CD4-positive, alpha-beta T cell (primary cell): ENCODE data around the gene EHHADH. TPM values are rescaled to one million over a fixed set of nuclear protein-coding genes. Genes with fewer than 3 reads are reported as not detected.
"Not testable (repeated sequence)": the region's sequence is repeated elsewhere in the genome, so short reads cannot be mapped to it uniquely, and the experiment has no call there.

Experiments used
- ATAC-seq: fragments of 200-7000 bp; cut with Tn5 transposase; one replicate; pipeline ENCODE4 v1.10.0; 2022; ENCODE audit warnings: mild to moderate bottlenecking; ENCODE audit not compliant: poor library complexity
- CTCF ChIA-PET: fragments of 350-600 bp; sonication (Branson Sonifier 250); formaldehyde crosslinking; loops from one replicate; lab custom pipeline; 2021; ENCODE audit warnings: antibody characterized with exemption, inconsistent platforms; lab: Charles Lee
- POLR2A ChIA-PET: fragments of 350-600 bp; sonication (Branson Sonifier 250); formaldehyde crosslinking; loops from one replicate; lab custom pipeline; 2021; ENCODE audit warnings: antibody characterized with exemption, inconsistent platforms; lab: Charles Lee
- DNase-seq, 14 experiments: peaks; one replicate each; pipeline ENCODE4 v3.0.0-alpha.2; 2013 to 2020; ENCODE audit warnings: mixed read lengths in 2 of 14
- H3K27ac ChIP-seq, 2 donors: one replicate each; pipeline versions ENCODE4 v1.5.1 to v1.7.0; 2013; ENCODE audit warnings: low read length in 2 of 2, low read depth in 1 of 2, mild to moderate bottlenecking in 1 of 2
- H3K27me3 ChIP-seq, 2 experiments: 1 replicate in 1 of 2; 2 replicates in 1 of 2; pipeline versions ENCODE4 v1.6.1 to v1.7.0; 2013; ENCODE audit warnings: low read length in 2 of 2, control low read depth in 1 of 2, mild to moderate bottlenecking in 1 of 2, moderate library complexity in 1 of 2; ENCODE audit not compliant: insufficient read depth in 2 of 2, control insufficient read depth in 1 of 2
- H3K36me3 ChIP-seq: one replicate; pipeline ENCODE4 v1.6.1; 2013; ENCODE audit warnings: low read length, control low read depth; ENCODE audit not compliant: insufficient read depth
- H3K4me1 ChIP-seq: one replicate; pipeline ENCODE4 v1.6.1; 2013; ENCODE audit warnings: low read length, control low read depth; ENCODE audit not compliant: insufficient read depth
- H3K4me3 ChIP-seq: one replicate; pipeline ENCODE4 v1.5.1; 2013; ENCODE audit warnings: mild to moderate bottlenecking, low read length, moderate library complexity
- H3K9me3 ChIP-seq, 2 experiments: 1 replicate in 1 of 2; 2 replicates in 1 of 2; pipeline versions ENCODE4 v1.6.1 to v1.7.0; 2013; ENCODE audit warnings: low read length in 2 of 2, mild to moderate bottlenecking in 2 of 2, control low read depth in 1 of 2, moderate library complexity in 1 of 2; ENCODE audit not compliant: control insufficient read depth in 1 of 2, insufficient read depth in 1 of 2
- H3K27ac Mint-ChIP-seq: one replicate; pipeline ENCODE4 v1.8.0; 2020; ENCODE audit warnings: mixed read lengths
- H3K27me3 Mint-ChIP-seq: one replicate; pipeline ENCODE4 v1.8.0; 2021; ENCODE audit warnings: mixed read lengths
- H3K36me3 Mint-ChIP-seq: one replicate; pipeline ENCODE4 v1.8.0; 2021; ENCODE audit warnings: low read depth, mixed read lengths
- H3K4me1 Mint-ChIP-seq: one replicate; pipeline ENCODE4 v1.8.0; 2021; ENCODE audit warnings: low read depth, mixed read lengths
- H3K4me3 Mint-ChIP-seq: one replicate; pipeline ENCODE4 v1.8.0; 2020; ENCODE audit warnings: mild to moderate bottlenecking, mixed read lengths
- H3K9me3 Mint-ChIP-seq: one replicate; pipeline ENCODE4 v1.8.0; 2020; ENCODE audit warnings: mixed read lengths
- intact Hi-C, 2 experiments: fragments of 100-400 bp; cut with DNase I in 1 of 2; cut with micrococcal nuclease in 1 of 2; formaldehyde crosslinking; loops; one replicate each; pipeline versions ENCODE4 v1.15.1 to v1.9.0; 2023 to 2025; cut with DNase I, micrococcal nuclease
- polyA plus RNA-seq, 2 donors: library from polyadenylated mRNA; unstranded; fragments of 120-200 nt; gene quantifications; one replicate each; pipeline ENCODE4 v1.2.1, GENCODE V29; 2013
- total RNA-seq, 174 experiments: library from RNA in 2 of 174; stranded (reverse) in 2 of 174; gene quantifications; one replicate each; pipeline ENCODE4 v1.2.3 and lab custom pipeline; 2021 to 2026
- TF ChIP-seq, protein P1 (sequence below): fragments of 200-600 bp; IDR thresholded peaks from one replicate; pipeline ENCODE4 v1.8.0; 2022; ENCODE audit warnings: antibody characterized with exemption, mild to moderate bottlenecking

The EHHADH gene
- under 1 TPM; 0.11 to 0.52 TPM for total RNA-seq
- polyA plus RNA-seq (2013, experiment 1 of 2), result 1.2 TPM
- 0.82 TPM for polyA plus RNA-seq (2013, experiment 2 of 2)
- 0.12 to 4.8 (median 1.8) reads per million in 172 experiments for total RNA-seq (lab: John Stamatoyannopoulos, UW)

DNA sequence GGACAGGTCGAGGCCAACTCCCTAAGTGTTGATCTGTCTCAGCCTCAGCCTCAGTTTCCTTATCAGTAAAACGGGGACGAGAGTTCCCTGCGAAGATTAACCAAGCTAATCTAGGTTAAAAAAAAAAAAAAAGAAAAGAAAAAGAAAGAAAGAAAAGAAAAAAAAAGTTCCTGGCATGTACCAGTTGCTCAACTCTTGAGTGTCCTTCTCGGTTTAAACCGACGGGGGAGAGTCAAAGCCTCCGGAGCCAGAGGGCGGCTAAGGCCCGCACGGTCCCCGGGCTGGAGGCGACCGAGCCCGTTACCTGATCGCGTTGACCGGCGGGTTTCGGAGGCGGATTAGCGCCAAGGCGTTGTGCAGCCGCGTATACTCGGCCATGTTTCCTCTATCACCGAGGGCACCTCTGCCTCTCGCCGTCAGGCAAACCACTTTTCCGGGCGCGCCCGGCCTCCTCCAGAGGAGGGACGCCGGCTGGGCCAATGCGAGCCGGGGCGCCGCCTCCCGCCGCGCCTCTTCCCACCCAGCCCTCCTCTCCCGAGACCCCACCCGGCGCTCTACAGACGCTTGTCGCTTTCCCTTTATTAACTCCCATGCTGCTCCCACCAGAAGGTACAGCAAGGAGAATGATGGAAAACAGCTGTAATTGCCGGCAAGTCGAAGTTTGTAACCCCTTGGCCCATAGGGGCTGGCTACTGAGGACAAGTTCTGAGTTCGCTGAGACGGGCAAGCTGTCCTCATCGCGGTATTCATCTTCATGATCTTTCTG lies at the start of gene EHHADH:
EHHADH (minus strand) TSS at position 405 of the 766 bp plus-strand sequence; CDS start at position 378, 27 bp downstream.
- H3K4me1 ChIP-seq, result peaks cover 8% of the 10 kb centered on the region
- DNase-seq, result peak in 13 of 14 experiments; percentile 10 to 64 (median 41)
- Mint-ChIP-seq H3K9me3 (peaks cover 3% of the 10 kb centered on the region), H3K27ac (no peak within 1 kb of the TSS), H3K4me3 (peak within 1 kb of the TSS; percentile 78), H3K4me1 (peaks cover 4% of the 10 kb centered on the region), H3K27me3 (peaks cover 33% of the 10 kb centered on the region), H3K36me3 (no peaks in the 10 kb centered on the region)
- H3K27me3 ChIP-seq, result no peaks in the 10 kb centered on the region
- H3K9me3 ChIP-seq, result peaks cover 4 to 5% of the 10 kb centered on the region in 2 experiments
- ChIA-PET CTCF (no interaction called here), POLR2A (no interaction called here)
- peak within 1 kb of the TSS; percentile 72 for H3K4me3 ChIP-seq
- no peak within 1 kb of the TSS for H3K27ac ChIP-seq
- H3K36me3 ChIP-seq, result no peaks in the 10 kb centered on the region
- intact Hi-C loops, result no loop called here
- peak; percentile 83 for ATAC-seq
- TF ChIP-seq, protein P1, sequence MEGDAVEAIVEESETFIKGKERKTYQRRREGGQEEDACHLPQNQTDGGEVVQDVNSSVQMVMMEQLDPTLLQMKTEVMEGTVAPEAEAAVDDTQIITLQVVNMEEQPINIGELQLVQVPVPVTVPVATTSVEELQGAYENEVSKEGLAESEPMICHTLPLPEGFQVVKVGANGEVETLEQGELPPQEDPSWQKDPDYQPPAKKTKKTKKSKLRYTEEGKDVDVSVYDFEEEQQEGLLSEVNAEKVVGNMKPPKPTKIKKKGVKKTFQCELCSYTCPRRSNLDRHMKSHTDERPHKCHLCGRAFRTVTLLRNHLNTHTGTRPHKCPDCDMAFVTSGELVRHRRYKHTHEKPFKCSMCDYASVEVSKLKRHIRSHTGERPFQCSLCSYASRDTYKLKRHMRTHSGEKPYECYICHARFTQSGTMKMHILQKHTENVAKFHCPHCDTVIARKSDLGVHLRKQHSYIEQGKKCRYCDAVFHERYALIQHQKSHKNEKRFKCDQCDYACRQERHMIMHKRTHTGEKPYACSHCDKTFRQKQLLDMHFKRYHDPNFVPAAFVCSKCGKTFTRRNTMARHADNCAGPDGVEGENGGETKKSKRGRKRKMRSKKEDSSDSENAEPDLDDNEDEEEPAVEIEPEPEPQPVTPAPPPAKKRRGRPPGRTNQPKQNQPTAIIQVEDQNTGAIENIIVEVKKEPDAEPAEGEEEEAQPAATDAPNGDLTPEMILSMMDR, result no peak

DNA sequence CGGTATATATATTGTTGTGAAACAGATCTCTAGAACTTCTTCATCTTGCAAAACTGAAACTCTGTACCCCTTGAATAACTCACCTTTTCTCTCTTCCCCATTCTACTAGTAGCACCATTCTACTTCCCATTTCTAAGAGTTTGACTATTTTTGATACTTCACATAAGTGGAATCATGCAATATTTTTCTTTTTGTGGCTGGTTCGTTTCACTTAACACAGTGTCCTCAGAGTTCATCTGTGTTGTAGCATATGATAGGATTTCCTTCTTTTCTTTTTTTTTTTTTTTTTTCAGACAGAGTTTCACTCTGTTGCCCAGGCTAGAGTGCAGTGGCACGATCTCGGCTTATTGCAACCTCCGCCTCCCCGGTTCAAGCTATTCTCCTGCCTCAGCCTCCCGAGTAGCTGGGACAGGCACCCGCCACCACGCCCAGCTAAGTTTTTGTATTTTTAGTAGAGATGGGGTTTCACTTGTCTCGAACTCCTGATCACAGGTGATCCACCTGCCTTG lies 46.1 kb upstream of the EHHADH start:
- not testable (repeated sequence) for H3K27me3 Mint-ChIP-seq, H3K27ac ChIP-seq
- DNase-seq, result peak in 1 of 14 experiments; percentile 17

DNA sequence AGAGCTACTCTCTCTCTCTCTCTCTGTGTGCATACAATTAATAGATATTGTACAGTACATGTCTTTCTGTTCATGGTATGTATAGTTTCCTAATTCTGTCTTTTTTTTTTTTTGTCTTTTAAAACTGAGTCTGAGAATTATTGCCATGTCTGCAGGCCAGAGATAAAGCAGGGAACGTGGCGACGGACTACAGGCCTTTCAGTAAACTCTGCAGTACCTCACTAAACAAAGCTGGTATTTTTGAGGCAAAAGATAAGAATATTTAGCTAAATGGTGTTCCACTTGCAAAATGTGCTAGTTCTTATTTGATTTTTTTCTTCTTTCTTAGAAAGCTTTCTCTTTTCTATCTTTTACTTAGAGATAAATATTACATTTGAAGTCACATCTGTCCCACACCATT lies 44.0 kb upstream of the EHHADH start:
- POLR2A ChIA-PET, result interaction anchor here (0.6 kb wide), 1 partner anchor 154 kb away, joined by 3 read pairs; no protein-coding TSS in a partner anchor
- H3K4me1 Mint-ChIP-seq, result no peaks in the 10 kb centered on the region

More for the DNA sequence above, 46.1 kb upstream of the EHHADH start:
- H3K27me3 ChIP-seq, H3K27ac Mint-ChIP-seq, H3K4me1 ChIP-seq, H3K4me1 Mint-ChIP-seq, H3K36me3 ChIP-seq, POLR2A ChIA-PET, ATAC-seq, H3K4me3 Mint-ChIP-seq, H3K9me3 Mint-ChIP-seq, CTCF ChIA-PET, H3K4me3 ChIP-seq, H3K9me3 ChIP-seq: not testable (repeated sequence)
- intact Hi-C loops, result loop anchor here in 1 of 2 experiments (10.0 kb wide), 1 partner anchor 425 kb away; no protein-coding TSS in a partner anchor
- H3K36me3 Mint-ChIP-seq, result peaks cover 17% of the 10 kb centered on the region

More for the DNA sequence above, 44.0 kb upstream of the EHHADH start:
- no peaks in the 10 kb centered on the region for H3K9me3 ChIP-seq
- CTCF ChIA-PET, result interaction anchor here (0.9 kb wide), 1 partner anchor 10 kb away, joined by 3 read pairs; no protein-coding TSS in a partner anchor
- no peaks in the 10 kb centered on the region for H3K27me3 ChIP-seq
- no peaks in the 10 kb centered on the region for H3K36me3 ChIP-seq
- Mint-ChIP-seq H3K4me3 (no peak overlapping the region), H3K36me3 (peaks cover 8% of the 10 kb centered on the region), H3K27me3 (no peaks in the 10 kb centered on the region), H3K27ac (no peak overlapping the region), H3K9me3 (no peaks in the 10 kb centered on the region)
- ATAC-seq (no peak), DNase-seq (no peak)
- H3K4me3 ChIP-seq, result no peak overlapping the region
- no peak overlapping the region for H3K27ac ChIP-seq
- TF ChIP-seq, protein P1, result no peak
- intact Hi-C loops, result no loop called here
- H3K4me1 ChIP-seq, result no peaks in the 10 kb centered on the region
